NCI-H1092 (cell line): Measurements from ENCODE around the gene DHRSX.
"Not testable (repeated sequence)": the region's sequence is repeated elsewhere in the genome, so short reads cannot be mapped to it uniquely, and the experiment has no call there.

Experiments
- DNase-seq: peaks from one replicate; lab custom pipeline; 2025; lab: John Stamatoyannopoulos, UW

Gene DHRSX

GRCh38 chrX:2424317-2424716, 76.5 kb downstream of the DHRSX start:
- no peak for DNase-seq

GRCh38 chrX:2423899-2424298, 76.9 kb downstream of the DHRSX start:
- no peak for DNase-seq

- no peak for DNase-seq
Measured at GRCh38 chrX:2423282-2423681, 77.5 kb downstream of the DHRSX start.

- DNase-seq = not testable (repeated sequence)
Measured at GRCh38 chrX:2419418-2419817, 81.4 kb downstream of the DHRSX start.

GRCh38 chrX:2418000-2418399, 82.8 kb downstream of the DHRSX start:
- no peak for DNase-seq

DNA sequence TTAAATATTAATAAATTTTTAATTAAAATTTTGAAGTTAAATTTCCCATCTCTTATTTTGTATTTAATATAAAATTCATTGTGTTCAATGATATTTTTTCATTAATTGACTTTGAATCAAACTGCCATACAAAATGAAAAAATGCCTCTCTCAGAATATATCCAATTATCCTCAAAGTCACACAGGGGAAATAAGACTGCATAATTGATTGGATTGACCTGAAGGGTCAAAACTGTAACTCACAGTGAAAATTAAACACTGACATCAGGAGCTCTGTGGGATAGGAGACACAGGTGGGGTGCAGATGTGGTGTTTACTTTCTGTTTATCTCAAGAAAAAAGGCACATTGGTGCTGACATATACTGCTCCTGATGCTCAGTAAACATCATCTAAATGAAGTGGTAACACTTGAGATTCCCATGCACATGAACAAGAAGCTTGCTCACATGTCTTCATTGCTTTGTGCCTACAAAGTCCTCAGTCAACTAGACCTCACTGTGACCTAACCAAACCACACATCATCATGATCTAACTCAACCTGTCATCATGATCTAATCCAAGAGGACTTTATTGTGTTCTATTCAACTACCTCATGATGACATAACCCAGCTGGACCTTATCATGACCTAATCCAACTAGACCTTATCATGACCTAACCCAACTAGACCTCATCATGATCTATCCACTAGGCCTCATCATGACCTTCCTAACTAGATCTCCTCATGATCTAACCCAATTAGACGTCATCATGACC, 83.7 kb downstream of the DHRSX start:
- no peak for DNase-seq

DNA sequence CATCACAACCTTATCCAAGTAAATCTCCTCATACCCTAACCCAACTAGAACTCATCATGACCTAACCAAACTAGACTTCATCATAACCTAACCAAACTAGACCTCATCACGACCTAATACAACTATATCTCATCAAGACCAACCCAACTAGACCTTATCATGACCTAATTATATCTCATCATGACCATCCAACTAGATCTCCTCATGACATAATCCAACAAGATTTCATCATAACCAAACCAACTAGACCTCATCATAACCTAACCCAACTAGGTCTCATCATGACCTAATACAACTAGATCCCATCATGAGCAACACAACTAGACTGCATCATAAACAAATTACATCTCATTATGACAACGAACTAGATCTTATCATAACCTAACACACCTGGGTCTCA, 86.4 kb downstream of the DHRSX start:
- no peak for DNase-seq

DNA sequence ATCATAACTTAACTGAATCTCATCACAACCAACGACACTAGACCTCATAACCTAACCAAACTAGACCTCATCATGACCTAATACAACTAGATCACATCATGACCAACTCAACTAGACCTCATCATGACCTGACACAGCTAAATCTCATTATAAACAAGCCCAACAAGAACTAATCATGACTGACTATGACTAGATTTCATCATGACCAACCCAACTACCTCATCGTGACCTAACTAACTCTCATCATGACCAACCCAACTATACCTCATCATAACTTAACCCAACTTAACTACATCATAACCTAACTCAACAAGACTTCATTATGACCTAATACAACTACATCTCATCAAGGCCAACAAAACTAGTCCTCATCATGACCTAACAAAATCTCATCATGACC, 86.8 kb downstream of the DHRSX start:
- no peak for DNase-seq

- DNase-seq = no peak
Measured at GRCh38 chrX:2412131-2412530, 88.6 kb downstream of the DHRSX start.

DNA sequence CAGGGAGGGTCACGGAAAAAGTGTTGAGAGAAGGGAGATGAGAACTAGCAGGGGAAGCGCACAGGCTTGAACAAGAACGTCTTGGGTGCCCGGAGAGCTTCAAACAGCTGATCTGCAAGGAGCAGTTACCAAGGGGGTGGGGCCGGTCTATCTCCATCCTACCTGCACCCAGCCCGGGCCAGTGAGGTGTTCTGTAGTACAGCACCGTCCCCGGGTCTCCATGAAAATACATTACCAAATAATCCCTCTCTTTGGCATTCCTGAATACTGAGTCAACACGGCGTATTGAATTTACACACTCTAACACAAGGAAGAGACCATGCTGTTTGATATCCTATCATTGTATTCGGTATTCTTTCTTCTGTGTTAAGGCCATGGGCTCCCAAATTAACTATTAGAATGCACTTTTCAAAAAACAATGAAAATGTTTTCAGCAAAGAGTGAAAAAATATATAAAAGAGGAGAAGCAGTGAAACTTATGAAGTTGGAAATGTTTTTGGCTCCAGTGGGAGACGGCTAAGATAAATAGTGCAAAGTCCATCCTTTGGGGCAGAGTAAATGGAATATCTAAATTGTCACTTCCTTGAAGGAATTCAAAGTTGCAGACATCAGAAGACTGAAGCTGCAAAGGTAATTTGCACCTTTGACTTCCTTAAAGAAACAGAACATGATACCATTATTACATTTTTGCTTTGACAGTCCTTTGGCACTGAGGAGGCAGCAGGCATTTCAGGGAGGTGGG, 90.3 kb downstream of the DHRSX start:
- DNase-seq = no peak

DNA sequence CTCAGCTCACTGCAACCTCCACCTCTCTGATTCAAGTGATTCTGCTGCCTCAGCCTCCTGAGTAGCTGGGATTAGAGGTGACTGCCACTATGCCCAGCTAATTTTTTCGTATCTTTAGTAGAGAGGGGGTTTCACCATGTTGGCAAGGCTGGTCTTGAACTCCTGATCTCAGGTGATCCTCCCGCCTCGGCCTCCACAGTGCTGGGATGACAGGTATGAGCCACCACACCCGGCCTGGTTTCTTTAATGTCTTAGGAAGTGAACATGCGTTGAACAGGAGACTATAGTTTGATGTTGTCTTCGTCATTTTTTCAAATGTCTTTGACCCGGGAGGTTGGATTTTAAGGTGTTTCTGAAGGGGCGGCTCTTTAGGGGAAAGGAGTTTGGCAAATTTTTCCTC, 91.0 kb downstream of the DHRSX start:
- DNase-seq = no peak

DNA sequence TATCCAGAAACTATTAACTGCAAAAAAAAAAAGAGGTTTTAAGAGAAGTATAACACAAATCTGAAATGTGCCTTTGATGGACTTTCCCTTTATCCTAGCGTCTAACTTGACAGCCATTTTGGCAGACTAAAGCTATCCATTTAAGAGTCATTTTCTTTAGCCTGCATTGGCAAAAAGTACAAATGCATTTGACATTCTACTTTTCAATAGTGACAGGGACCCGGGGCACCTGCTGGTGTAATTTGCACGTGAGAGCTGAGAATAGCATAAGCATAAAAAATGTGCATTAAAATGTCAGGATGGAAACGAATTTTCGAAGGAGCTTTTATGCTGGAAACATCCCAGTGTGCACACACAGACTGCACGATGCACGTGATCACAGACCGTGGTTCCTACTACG, 91.9 kb downstream of the DHRSX start:
- no peak for DNase-seq

DNA sequence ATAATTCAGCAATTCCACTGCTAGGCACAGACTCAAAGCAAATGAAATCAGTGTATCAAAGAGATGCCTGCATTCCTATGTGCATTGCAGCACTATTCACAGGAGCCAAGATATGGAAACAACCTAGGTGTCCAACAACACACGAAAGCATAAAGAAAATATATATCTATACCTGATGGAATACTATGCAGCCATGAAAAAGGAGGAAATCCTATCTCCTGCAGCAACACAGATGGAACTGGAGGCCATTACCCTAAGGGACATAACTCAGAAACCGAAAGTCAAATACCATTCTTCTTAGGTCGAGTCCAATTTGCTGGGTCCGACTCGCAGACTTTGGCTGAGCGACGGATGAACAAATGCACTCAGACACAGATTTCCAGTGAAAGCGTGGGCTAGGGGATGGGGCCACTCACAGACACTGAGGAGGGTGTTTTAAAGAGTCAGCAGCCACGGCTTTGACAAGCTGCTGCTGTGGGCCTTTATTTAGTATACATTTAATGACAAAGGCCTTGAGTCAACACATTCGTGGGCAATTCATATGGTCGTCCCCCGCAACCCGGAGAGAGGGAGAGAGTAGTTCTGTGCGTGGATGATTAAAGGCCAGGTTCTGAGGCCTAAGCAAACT, 93.8 kb downstream of the DHRSX start:
- no peak for DNase-seq

DNA sequence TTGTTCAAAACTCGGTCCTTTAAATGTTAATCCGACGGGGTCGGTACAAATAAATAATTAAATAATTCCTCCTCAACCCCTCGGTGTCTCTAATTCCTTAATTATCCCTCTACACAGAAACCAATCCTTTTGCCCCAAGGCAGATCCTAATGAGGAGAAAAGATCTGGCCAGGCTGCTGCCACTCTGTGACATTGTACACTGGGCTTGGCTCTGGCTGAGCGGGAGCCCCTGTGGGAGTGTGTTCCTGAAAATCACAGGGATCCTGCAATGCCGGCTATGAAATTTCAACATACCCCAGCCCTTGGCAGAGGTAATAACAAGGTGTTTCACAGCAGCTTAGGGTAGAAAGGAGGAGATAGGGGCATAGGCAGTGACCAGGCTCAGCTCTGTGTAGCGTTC, 96.0 kb downstream of the DHRSX start:
- no peak for DNase-seq

GRCh38 chrX:2402361-2402690, 98.5 kb downstream of the DHRSX start:
- no peak for DNase-seq

GRCh38 chrX:2401590-2402360, 99.0 kb downstream of the DHRSX start:
- no peak for DNase-seq

DNA sequence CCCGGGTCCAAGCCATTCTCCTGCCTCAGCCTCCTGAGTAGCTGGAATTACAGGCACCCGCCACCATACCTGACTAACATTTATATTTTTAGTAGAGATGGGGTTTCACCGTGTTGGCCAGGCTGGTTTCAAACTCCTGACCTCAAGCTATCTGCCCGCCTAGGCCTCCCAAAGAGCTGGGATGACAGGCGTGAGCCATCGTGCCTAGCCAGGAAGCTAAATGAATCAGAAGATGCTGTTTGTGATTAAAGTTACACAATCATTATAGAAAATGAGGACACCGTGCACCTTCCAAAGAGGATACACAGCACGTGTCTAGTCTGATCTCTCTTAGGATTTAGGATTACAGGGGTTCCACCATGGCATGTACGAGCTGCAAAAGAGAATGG, 99.6 kb downstream of the DHRSX start:
- no peak for DNase-seq

DNA sequence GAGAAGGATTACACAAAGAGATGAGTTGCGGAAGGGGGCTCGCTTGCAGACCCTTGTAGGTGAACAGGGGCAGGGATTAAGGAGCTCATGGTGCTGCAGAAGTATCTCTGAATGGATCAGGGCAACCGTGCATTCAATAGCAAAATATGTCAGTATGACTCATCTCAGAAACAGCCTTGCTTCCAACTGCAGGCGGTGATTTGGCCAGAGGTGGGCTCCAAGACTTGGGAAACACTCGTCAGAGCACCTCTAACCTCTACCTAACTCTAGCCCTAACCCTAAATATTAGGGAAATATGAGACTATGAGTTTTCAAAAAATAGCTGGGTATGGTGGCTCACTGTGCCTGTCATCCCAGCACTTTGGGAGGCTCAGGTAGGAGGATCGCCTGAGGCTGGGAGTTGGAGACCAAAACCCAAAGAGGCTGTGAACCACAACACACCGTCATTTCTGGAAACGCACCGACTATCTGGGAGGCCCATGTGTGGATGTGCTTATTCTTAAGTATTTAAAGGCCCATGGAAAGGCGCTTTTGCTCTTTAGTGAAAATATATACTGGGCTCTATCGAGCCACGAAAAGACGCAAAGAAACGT, 102.6 kb downstream of the DHRSX start:
- DNase-seq = no peak

GRCh38 chrX:2397229-2398063, 103.3 kb downstream of the DHRSX start:
- DNase-seq = no peak

DNA sequence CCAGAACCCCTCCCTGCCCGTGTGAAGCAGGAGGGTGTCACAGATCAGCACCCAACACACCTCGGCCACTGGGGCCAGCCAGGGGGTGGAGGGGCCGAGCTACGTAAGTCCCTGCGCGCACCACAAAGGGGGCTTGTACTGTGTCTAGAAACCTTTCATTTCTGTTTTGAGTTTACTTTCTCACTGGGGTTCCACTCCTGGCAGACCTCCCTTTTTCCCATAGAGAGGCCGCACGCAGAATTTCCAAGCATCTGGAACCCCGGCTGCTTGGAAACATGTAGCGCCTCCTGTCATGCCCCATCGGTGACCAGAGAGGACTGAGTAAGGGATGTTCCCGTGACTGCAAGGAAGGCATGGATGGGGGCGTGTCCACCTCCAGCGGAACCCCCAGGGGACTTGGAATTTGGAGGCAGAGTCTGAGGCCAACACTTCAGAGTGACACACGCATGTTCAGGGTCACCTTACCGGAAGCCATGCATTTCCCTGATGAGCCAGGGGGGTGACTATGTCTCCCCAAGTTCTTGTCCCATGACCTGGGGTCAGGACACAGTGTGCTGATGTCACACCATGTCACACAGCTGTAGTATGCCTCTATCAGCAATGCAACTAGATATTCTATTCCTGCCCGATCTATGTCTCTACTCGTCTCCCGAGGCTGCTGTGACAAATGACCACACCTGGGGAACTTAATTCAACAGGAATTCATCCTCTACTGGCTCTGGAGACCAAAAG, 105.3 kb downstream of the DHRSX start:
- no peak for DNase-seq
